Measurements from ENCODE around the gene GNAO1. TPM values are rescaled to one million over a fixed set of nuclear protein-coding genes. Genes with fewer than 3 reads are reported as not detected.

Gene GNAO1
- total RNA-seq, 1 donor from 2014 or later: 0.53 TPM

- H3K9me3 ChIP-seq: no peaks in the 10 kb centered on the region
- H3K27ac ChIP-seq: no peak overlapping the region
- DNase-seq (ENCODE audit: low spot score in 2 of 2): no peak
- H3K27me3 ChIP-seq: no peaks in the 10 kb centered on the region
- TF ChIP-seq CTCF (IDR thresholded peaks at IDR 0.05): no peak
- intact Hi-C loops (cut with DNase I): no loop called here
- H3K4me1 ChIP-seq: peaks cover 0 to 12% of the 10 kb centered on the region in 2 donors
- H3K4me3 ChIP-seq: no peak overlapping the region
- H3K36me3 ChIP-seq: no peaks in the 10 kb centered on the region
These were observed 106.8 kb downstream of the GNAO1 start for GRCh38 chr16:56298116-56298515.

- intact Hi-C loops (cut with DNase I): no loop called here
- DNase-seq (ENCODE audit: low spot score in 2 of 2): no peak
- H3K4me3 ChIP-seq: no peak overlapping the region
- H3K27me3 ChIP-seq: no peaks in the 10 kb centered on the region
- no peak overlapping the region for H3K27ac ChIP-seq
- H3K4me1 ChIP-seq: peaks cover 0 to 11% of the 10 kb centered on the region in 2 donors
- no peaks in the 10 kb centered on the region for H3K36me3 ChIP-seq
- TF ChIP-seq CTCF (IDR thresholded peaks at IDR 0.05): no peak
- H3K9me3 ChIP-seq: no peaks in the 10 kb centered on the region
These were observed 107.8 kb downstream of the GNAO1 start for GRCh38 chr16:56298948-56299596.

- no peak for TF ChIP-seq CTCF (IDR thresholded peaks at IDR 0.05)
- H3K4me1 ChIP-seq: peaks cover 0 to 1% of the 10 kb centered on the region in 2 donors
- no peaks in the 10 kb centered on the region for H3K9me3 ChIP-seq
- no peaks in the 10 kb centered on the region for H3K36me3 ChIP-seq
- H3K27ac ChIP-seq: no peak overlapping the region
- no peak for DNase-seq (ENCODE audit: low spot score in 2 of 2)
- H3K4me3 ChIP-seq: no peak overlapping the region
- intact Hi-C loops (cut with DNase I): no loop called here
- H3K27me3 ChIP-seq: no peaks in the 10 kb centered on the region
These were observed 108.9 kb downstream of the GNAO1 start for GRCh38 chr16:56300242-56300623.

- no peak for TF ChIP-seq CTCF (IDR thresholded peaks at IDR 0.05)
- intact Hi-C loops (cut with DNase I): no loop called here
- H3K27ac ChIP-seq: no peak overlapping the region
These were observed 109.9 kb downstream of the GNAO1 start for GRCh38 chr16:56300891-56301850.

GRCh38 chr16:56302506-56302905 is 111.2 kb downstream of the GNAO1 start:
- Histone ChIP-seq H3K9me3 (no peaks in the 10 kb centered on the region), H3K4me1 (no peaks in the 10 kb centered on the region), H3K4me3 (no peak overlapping the region), H3K36me3 (no peaks in the 10 kb centered on the region), H3K27me3 (no peaks in the 10 kb centered on the region), H3K27ac (no peak overlapping the region)
- DNase-seq (ENCODE audit: low spot score in 2 of 2): no peak
- intact Hi-C loops (cut with DNase I): no loop called here
- no peak for TF ChIP-seq CTCF (IDR thresholded peaks at IDR 0.05)

More at GRCh38 chr16:56300891-56301850, 109.9 kb downstream of the GNAO1 start:
- H3K4me3 ChIP-seq: no peak overlapping the region
- no peak for DNase-seq (ENCODE audit: low spot score in 2 of 2)
- no peaks in the 10 kb centered on the region for H3K9me3 ChIP-seq
- H3K4me1 ChIP-seq: no peaks in the 10 kb centered on the region
- H3K27me3 ChIP-seq: no peaks in the 10 kb centered on the region
- H3K36me3 ChIP-seq: no peaks in the 10 kb centered on the region
